ENCODE results near the gene OR5K1.

The OR5K1 gene

GRCh38 chr3:98514948-98515347 lies 51.9 kb downstream of the OR5K1 start:
- no peak for DNase-seq (ENCODE audit: low read depth in 2 of 2)

GRCh38 chr3:98518816-98519215 lies 55.8 kb downstream of the OR5K1 start:
- no peak for DNase-seq (ENCODE audit: low read depth in 2 of 2)

- DNase-seq (ENCODE audit: low read depth in 2 of 2) = no peak
These were observed 56.4 kb downstream of the OR5K1 start for GRCh38 chr3:98519351-98519750.

- DNase-seq (ENCODE audit: low read depth in 2 of 2) = peak; percentile 30 to 40
These were observed 59.0 kb downstream of the OR5K1 start for GRCh38 chr3:98521897-98522543.

Measured in stimulated activated CD8-positive, alpha-beta memory T cell treated with anti-CD3 and anti-CD28 coated beads, Interleukin-7, amount 100 ng/mL, for 4 hours (primary cell).